HAP-1 (cell line): Measurements from ENCODE around the gene KSR1.
"Not testable (repeated sequence)": the region's sequence is repeated elsewhere in the genome, so short reads cannot be mapped to it uniquely, and the experiment has no call there.

Experiments used
- DNase-seq, 2 experiments: peaks; one replicate each; pipeline ENCODE4 v3.0.0-alpha.2; 2016 to 2020; ENCODE audit warnings: low spot score in 2 of 2
- H3K27me3 ChIP-seq: fragments of 250-450 bp; sonication (Bioruptor Pico); 2 replicates; pipeline ENCODE4 v1.5.1; 2020; ENCODE audit warnings: low read depth, mild to moderate bottlenecking, moderate library complexity
- H3K36me3 ChIP-seq: fragments of 250-450 bp; sonication (Bioruptor Pico); replicated peaks from 2 replicates; pipeline ENCODE4 v1.5.1; 2020; ENCODE audit warnings: mild to moderate bottlenecking
- H3K4me1 ChIP-seq: fragments of 250-450 bp; sonication (Bioruptor Pico); 2 replicates; pipeline ENCODE4 v1.5.1; 2020; ENCODE audit warnings: mild to moderate bottlenecking
- H3K4me3 ChIP-seq: fragments of 250-450 bp; sonication (Bioruptor Pico); 2 replicates; pipeline ENCODE4 v1.5.1; 2020; ENCODE audit warnings: mild to moderate bottlenecking, moderate library complexity
- H3K9me3 ChIP-seq: fragments of 250-450 bp; sonication (Bioruptor Pico); 2 replicates; pipeline ENCODE4 v1.5.1; 2020; ENCODE audit warnings: mild to moderate bottlenecking, moderate library complexity
- in situ Hi-C: fragments of 300-500 bp; cut with MboI; formaldehyde crosslinking; loops from 3 replicates; pipeline ENCODE4 v1.14.3; 2020; ENCODE audit warnings: low sequenced_read_pairs, inconsistent platforms, mixed read lengths

The KSR1 gene

GRCh38 chr17:27633312-27634025 is 177.2 kb downstream of the KSR1 start:
- H3K36me3 ChIP-seq, result no peaks in the 10 kb centered on the region
- no peaks in the 10 kb centered on the region for H3K4me1 ChIP-seq
- in situ Hi-C loops, result loop anchor here (10.0 kb wide), 2 partner anchors 59 to 111 kb away; no protein-coding TSS in a partner anchor
- H3K9me3 ChIP-seq, result no peaks in the 10 kb centered on the region
- H3K27me3 ChIP-seq, result no peaks in the 10 kb centered on the region
- no peak for DNase-seq
- H3K4me3 ChIP-seq, result no peak overlapping the region

DNA sequence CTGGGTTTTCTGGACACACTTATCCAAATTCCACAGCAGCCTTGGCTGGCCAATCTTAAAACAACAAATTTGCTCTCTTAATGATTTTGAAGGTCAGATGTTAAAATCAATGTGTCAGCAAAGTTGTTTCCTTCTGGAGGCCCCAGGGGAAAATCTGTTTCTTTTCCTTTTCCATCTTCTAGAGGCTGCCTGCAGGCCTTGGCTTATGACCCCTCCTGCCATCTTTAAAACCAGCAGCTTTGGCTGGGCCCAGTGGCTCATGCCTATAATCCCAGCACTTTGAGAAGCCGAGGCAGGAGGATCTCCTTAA is 177.7 kb downstream of the KSR1 start:
- H3K4me1 ChIP-seq, result no peaks in the 10 kb centered on the region
- in situ Hi-C loops, result loop anchor here (10.0 kb wide), 2 partner anchors 59 to 111 kb away; no protein-coding TSS in a partner anchor
- no peak overlapping the region for H3K4me3 ChIP-seq

GRCh38 chr17:27634776-27635175 is 178.5 kb downstream of the KSR1 start:
- Histone ChIP-seq H3K27me3 (no peaks in the 10 kb centered on the region), H3K36me3 (no peaks in the 10 kb centered on the region), H3K4me3 (no peak overlapping the region), H3K4me1 (no peaks in the 10 kb centered on the region), H3K9me3 (no peaks in the 10 kb centered on the region)
- DNase-seq, result no peak
- in situ Hi-C loops, result loop anchor here (10.0 kb wide), 2 partner anchors 60 to 110 kb away; no protein-coding TSS in a partner anchor

More for the DNA sequence above, 177.7 kb downstream of the KSR1 start:
- Histone ChIP-seq H3K36me3 (no peaks in the 10 kb centered on the region), H3K27me3 (no peaks in the 10 kb centered on the region), H3K9me3 (no peaks in the 10 kb centered on the region)
- DNase-seq, result no peak

DNA sequence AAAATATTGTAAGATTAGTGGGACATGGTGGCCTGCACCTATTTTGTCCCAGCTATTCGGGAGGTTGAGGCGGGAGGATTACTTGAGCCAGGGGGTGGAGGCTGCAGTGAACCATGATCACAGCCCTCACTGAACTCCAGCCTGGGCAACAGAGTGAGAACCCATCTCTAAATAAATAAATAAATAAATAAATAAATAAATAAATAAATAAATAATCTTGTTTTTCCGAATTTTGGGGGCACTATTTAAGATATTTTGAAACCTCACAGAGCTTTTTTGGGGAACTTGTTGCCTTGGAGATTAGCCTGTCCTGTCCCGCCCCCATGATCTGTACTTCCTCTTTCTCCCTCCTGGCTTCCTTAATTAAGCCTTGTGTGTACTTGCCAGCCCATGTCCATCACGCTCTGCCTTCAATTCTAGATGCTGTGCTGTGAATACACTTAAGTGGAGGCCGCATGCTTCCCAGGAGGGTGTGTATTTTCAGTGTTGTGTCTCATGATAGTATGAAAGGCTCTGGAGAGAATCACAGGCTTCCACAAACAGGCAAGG is 179.1 kb downstream of the KSR1 start:
- no peaks in the 10 kb centered on the region for H3K27me3 ChIP-seq
- no peaks in the 10 kb centered on the region for H3K9me3 ChIP-seq
- DNase-seq, result no peak
- in situ Hi-C loops, result loop anchor here (10.0 kb wide), 2 partner anchors 61 to 109 kb away; no protein-coding TSS in a partner anchor
- H3K36me3 ChIP-seq, result no peaks in the 10 kb centered on the region
- no peaks in the 10 kb centered on the region for H3K4me1 ChIP-seq
- no peak overlapping the region for H3K4me3 ChIP-seq

- not testable (repeated sequence) for H3K36me3 ChIP-seq, H3K9me3 ChIP-seq, H3K4me3 ChIP-seq, H3K27me3 ChIP-seq, H3K4me1 ChIP-seq, DNase-seq
- in situ Hi-C loops, result loop anchor here (10.0 kb wide), 2 partner anchors 61 to 109 kb away; no protein-coding TSS in a partner anchor
These were observed 179.8 kb downstream of the KSR1 start for GRCh38 chr17:27636005-27636520.

- not testable (repeated sequence) for H3K4me3 ChIP-seq, DNase-seq, H3K9me3 ChIP-seq, H3K36me3 ChIP-seq, H3K4me1 ChIP-seq, H3K27me3 ChIP-seq
- in situ Hi-C loops, result loop anchor here (10.0 kb wide), 2 partner anchors 63 to 107 kb away; no protein-coding TSS in a partner anchor
These were observed 181.6 kb downstream of the KSR1 start for GRCh38 chr17:27637818-27638217.

- not testable (repeated sequence) for H3K36me3 ChIP-seq, H3K4me1 ChIP-seq, DNase-seq, H3K27me3 ChIP-seq, H3K4me3 ChIP-seq, H3K9me3 ChIP-seq
- in situ Hi-C loops, result loop anchor here (10.0 kb wide), 2 partner anchors 64 to 106 kb away; no protein-coding TSS in a partner anchor
These were observed 182.2 kb downstream of the KSR1 start for GRCh38 chr17:27638415-27638914.

- Histone ChIP-seq H3K36me3 (no peaks in the 10 kb centered on the region), H3K27me3 (no peaks in the 10 kb centered on the region), H3K4me3 (no peak overlapping the region), H3K9me3 (no peaks in the 10 kb centered on the region), H3K4me1 (no peaks in the 10 kb centered on the region)
- no peak for DNase-seq
- in situ Hi-C loops, result loop anchor here (10.0 kb wide), 1 partner anchor 406 kb away; no protein-coding TSS in a partner anchor
These were observed 184.5 kb downstream of the KSR1 start for GRCh38 chr17:27640790-27641189.

DNA sequence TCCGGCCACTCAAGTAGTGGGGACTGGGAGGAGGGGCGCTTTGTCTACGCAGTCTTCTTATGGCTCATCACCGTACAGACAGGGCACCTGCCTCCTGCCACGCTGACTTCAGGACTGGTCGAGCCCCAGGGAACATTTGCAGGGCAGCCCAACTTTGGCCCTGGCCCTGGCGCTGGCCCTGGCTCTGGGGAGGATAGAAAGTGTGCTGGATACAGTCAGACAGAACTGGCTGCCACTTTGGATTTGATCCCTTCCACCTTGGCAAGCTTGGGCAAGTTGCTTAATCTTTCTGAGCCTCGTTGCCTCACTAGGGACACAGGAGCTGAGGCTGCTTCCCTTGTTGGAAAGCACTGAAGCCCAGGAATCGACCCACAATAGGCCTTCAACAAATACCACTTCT is 188.3 kb downstream of the KSR1 start:
- no peak for DNase-seq
- Histone ChIP-seq H3K9me3 (no peaks in the 10 kb centered on the region), H3K4me1 (no peaks in the 10 kb centered on the region), H3K4me3 (no peak overlapping the region), H3K36me3 (no peaks in the 10 kb centered on the region), H3K27me3 (no peaks in the 10 kb centered on the region)
- in situ Hi-C loops, result loop anchor here (10.0 kb wide), 1 partner anchor 410 kb away; no protein-coding TSS in a partner anchor

GRCh38 chr17:27645621-27646020 is 189.4 kb downstream of the KSR1 start:
- not testable (repeated sequence) for H3K36me3 ChIP-seq

GRCh38 chr17:27646232-27646631 is 190.0 kb downstream of the KSR1 start:
- no peaks in the 10 kb centered on the region for H3K4me1 ChIP-seq
- in situ Hi-C loops, result loop anchor here (10.0 kb wide), 1 partner anchor 411 kb away; no protein-coding TSS in a partner anchor
- H3K36me3 ChIP-seq, result no peaks in the 10 kb centered on the region
- DNase-seq, result no peak
- H3K27me3 ChIP-seq, result no peaks in the 10 kb centered on the region
- H3K9me3 ChIP-seq, result no peaks in the 10 kb centered on the region
- H3K4me3 ChIP-seq, result no peak overlapping the region

More at GRCh38 chr17:27645621-27646020, 189.4 kb downstream of the KSR1 start:
- H3K4me1 ChIP-seq, DNase-seq, H3K4me3 ChIP-seq, H3K27me3 ChIP-seq, H3K9me3 ChIP-seq: not testable (repeated sequence)
- in situ Hi-C loops, result loop anchor here (10.0 kb wide), 1 partner anchor 411 kb away; no protein-coding TSS in a partner anchor

DNA sequence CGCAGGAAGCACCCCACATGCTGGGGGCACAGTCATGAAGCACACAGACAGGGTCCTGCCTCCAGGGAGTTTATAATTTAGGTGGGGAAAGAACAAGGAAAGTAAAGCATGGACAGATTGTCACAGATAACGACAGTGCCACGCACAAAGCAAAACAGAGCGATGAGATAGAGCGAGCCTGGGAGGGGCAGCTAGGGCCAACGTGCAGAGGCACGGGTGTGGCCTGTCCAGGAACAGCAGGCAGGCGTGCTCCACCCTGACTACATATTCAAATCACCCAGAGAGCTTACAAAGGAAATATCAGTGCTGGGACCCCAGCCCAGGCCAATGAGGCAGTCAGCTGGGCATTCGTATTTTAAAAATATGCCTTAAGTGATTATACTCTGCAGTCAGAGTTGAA is 191.5 kb downstream of the KSR1 start:
- in situ Hi-C loops, result loop anchor here (10.0 kb wide), 1 partner anchor 413 kb away; no protein-coding TSS in a partner anchor
- DNase-seq, result no peak
- H3K9me3 ChIP-seq, result no peaks in the 10 kb centered on the region
- H3K4me1 ChIP-seq, result no peaks in the 10 kb centered on the region
- H3K4me3 ChIP-seq, result no peak overlapping the region
- no peaks in the 10 kb centered on the region for H3K36me3 ChIP-seq
- no peaks in the 10 kb centered on the region for H3K27me3 ChIP-seq

DNA sequence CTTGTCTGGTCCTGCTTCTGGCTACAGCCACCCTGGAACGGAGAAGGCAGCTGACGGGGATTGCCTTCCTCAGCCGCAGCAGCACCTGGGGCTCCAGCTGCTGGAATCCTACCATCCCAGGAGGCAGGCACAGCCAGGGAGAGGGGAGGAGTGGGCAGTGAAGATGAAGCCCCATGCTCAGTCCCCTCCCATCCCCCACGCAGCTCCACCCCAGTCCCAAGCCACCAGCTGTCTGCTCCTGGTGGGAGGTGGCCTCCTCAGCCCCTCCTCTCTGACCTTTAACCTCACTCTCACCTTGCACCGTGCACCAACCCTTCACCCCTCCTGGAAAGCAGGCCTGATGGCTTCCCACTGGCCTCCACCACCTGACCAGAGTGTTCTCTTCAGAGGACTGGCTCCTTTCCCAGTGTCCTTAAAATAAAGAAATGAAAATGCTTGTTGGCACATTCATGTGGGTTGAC is 192.9 kb downstream of the KSR1 start:
- in situ Hi-C loops, result loop anchor here (10.0 kb wide), 1 partner anchor 414 kb away; no protein-coding TSS in a partner anchor
- not testable (repeated sequence) for H3K4me1 ChIP-seq, H3K27me3 ChIP-seq, H3K4me3 ChIP-seq, H3K9me3 ChIP-seq, H3K36me3 ChIP-seq, DNase-seq

GRCh38 chr17:27649929-27650328 is 193.7 kb downstream of the KSR1 start:
- Histone ChIP-seq H3K36me3 (no peaks in the 10 kb centered on the region), H3K9me3 (no peaks in the 10 kb centered on the region), H3K4me1 (no peaks in the 10 kb centered on the region), H3K27me3 (no peaks in the 10 kb centered on the region), H3K4me3 (no peak overlapping the region)
- in situ Hi-C loops, result loop anchor here (10.0 kb wide), 1 partner anchor 415 kb away; no protein-coding TSS in a partner anchor
- DNase-seq, result no peak
